ENCODE data around the gene PCBP2.
"Not testable (repeated sequence)": the region's sequence is repeated elsewhere in the genome, so short reads cannot be mapped to it uniquely, and the experiment has no call there.

Gene PCBP2

DNA sequence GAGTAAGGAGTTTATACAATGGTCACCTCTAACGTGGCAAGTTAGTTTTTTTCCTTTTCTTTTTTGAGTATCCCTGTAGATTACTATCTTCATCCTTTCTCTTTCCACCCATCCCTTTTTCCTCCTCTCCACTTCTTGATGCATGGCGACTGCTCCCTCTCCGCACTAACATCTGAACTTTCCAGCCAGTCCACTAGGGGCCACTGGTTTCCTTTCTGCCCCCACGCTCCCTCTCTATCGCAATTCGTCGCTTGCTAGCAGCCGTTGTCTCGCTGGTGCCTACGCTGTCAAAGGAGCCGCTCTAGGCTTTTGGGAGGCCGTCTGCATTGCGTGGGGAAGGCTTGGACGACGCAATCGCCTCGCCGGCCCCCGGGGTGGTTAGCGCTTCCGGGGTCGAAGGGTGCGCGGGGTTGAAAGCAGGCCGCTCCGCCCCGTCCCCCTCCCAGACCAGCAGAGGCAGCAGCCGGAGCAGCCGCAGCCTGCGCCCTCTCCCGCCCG is at the start of gene PCBP2:
TSS of gene PCBP2 (plus strand) at position 442 of the 498 bp plus-strand sequence. CDS start 2,699 bp downstream, outside the sequence.
- peak; percentile 96 for DNase-seq (ENCODE audit: low spot score)

- DNase-seq (ENCODE audit: low spot score), result not testable (repeated sequence)
These were observed 49.6 kb upstream of the PCBP2 start for GRCh38 chr12:53402351-53402750.

DNA sequence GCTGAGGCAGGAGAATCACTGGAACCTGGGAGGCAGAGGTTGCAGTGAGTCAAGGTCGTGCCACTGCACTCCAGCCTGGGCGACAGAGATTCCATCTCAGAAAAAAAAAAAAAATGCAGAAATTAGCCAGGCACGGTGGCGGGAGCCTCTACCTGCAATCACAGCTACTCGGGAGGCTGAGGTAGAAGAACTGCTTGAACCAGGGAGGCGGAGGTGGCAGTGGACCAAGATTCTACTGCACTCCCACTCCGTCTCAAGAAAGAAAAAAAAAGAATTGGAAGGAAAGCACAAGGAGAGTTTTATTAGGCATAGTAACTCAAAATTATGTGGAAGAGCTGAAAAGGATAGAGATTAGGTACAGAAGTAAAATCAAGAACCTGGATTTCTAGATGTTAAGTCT is 49.0 kb upstream of the PCBP2 start:
- no peak for DNase-seq (ENCODE audit: low spot score)

GRCh38 chr12:53410951-53411350 is 41.0 kb upstream of the PCBP2 start:
- no peak for DNase-seq (ENCODE audit: low spot score)

GRCh38 chr12:53413485-53414204 is 38.3 kb upstream of the PCBP2 start:
- no peak for DNase-seq (ENCODE audit: low spot score)

GRCh38 chr12:53414756-53415417 is 37.0 kb upstream of the PCBP2 start:
- no peak for DNase-seq (ENCODE audit: low spot score)

DNA sequence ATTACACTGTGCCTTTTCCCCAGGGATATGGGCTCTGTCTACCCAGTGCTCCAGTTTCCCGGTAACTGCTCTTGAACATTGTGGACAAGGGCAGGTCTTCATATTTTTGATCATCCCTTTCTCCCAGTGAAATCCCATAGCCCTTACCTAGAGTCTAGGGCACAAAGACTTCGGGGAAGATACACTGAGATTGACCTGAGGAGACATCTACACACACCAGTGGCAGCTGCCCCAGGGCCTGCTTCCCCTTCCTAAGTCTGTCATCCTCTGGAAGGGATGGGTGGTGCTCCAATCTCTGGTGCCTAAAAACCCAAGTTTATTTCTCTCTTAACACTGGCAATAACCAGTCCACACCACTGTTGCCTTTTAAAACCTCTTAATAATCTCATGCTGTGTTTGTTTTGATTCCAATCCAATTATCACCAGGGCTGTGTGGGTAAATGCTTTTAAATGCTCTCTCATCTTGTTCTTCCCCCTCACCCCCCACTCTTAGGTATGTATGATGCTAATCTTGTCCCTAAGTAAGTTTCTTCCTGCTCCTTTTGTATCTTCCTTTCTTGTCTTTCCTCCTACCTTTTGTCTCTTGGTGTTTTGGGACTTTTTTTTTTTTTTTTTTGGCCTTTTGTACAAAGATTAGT is 36.0 kb upstream of the PCBP2 start:
- not testable (repeated sequence) for DNase-seq (ENCODE audit: low spot score)

DNA sequence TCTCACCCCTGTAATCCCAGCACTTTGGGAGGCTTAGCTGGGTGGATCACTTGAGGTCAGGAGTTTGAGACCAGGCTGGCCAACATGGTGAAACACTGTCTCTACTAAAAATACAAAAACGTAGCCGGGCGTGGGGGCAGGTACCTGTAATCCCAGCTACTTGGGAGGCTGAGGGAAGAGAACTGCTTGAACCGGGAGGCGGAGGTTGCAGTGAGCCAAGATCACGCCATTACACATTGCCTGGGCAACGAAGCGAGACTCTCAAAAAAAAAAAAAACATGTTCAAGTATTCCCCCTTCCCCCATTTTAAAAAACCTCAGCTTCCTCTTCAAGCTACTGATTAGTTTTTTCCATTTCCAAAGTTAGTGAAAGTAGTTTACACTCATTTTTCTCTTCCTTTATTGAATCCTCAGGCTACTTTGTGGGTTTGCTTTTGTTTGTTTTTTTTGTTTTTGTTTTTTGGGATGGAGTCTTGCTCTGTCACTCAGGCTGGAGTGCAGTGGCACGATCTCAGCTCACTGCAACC is 34.5 kb upstream of the PCBP2 start:
- DNase-seq (ENCODE audit: low spot score), result not testable (repeated sequence)

DNA sequence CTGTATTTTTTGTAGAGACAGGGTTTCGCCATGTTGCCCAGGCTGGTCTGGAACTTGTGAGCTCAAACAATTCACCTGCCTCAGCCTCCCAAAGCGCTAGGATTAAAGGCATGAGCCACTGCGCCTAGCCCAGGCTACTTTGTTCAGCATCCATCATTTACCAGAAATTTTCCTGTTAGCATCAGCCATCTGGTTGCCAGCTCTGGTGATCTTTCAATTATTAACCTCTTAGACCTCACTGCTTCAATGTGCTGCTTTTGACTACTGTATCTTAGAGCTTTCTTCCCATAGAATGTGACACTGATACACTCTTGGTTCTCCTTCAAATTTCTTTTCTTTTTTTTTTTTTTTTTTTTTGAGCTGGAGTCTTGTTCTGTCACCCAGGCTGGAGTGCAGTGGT is 33.7 kb upstream of the PCBP2 start:
- no peak for DNase-seq (ENCODE audit: low spot score)

- no peak for DNase-seq (ENCODE audit: low spot score)
These were observed 32.1 kb upstream of the PCBP2 start for GRCh38 chr12:53419756-53420155.

GRCh38 chr12:53422247-53422646 is 29.7 kb upstream of the PCBP2 start:
- DNase-seq (ENCODE audit: low spot score), result not testable (repeated sequence)

DNA sequence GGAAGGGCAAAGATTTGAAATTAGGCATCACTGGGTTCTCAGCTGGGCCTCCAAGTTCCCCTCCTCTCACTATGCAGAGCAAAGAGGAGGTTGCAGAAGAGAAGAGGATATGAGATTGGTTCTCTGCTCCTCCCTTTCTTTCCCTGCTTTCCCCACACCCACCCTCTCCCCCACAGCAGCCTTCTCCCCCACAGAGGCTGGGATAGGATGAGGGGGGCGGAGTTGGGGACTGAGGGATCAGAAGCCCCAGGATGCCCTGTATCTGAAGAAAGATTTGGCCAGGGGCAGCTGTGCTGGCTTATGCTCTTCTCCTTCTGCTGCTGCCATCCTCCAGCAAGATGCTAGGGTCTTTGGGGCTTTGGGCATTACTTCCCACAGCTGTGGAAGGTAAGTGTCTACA is 28.3 kb upstream of the PCBP2 start, which contains the start of gene AMHR2:
TSS of gene AMHR2 (plus strand) at position 259 of the 400 bp plus-strand sequence. CDS start at position 339, 80 bp downstream.
- DNase-seq (ENCODE audit: low spot score), result no peak

DNA sequence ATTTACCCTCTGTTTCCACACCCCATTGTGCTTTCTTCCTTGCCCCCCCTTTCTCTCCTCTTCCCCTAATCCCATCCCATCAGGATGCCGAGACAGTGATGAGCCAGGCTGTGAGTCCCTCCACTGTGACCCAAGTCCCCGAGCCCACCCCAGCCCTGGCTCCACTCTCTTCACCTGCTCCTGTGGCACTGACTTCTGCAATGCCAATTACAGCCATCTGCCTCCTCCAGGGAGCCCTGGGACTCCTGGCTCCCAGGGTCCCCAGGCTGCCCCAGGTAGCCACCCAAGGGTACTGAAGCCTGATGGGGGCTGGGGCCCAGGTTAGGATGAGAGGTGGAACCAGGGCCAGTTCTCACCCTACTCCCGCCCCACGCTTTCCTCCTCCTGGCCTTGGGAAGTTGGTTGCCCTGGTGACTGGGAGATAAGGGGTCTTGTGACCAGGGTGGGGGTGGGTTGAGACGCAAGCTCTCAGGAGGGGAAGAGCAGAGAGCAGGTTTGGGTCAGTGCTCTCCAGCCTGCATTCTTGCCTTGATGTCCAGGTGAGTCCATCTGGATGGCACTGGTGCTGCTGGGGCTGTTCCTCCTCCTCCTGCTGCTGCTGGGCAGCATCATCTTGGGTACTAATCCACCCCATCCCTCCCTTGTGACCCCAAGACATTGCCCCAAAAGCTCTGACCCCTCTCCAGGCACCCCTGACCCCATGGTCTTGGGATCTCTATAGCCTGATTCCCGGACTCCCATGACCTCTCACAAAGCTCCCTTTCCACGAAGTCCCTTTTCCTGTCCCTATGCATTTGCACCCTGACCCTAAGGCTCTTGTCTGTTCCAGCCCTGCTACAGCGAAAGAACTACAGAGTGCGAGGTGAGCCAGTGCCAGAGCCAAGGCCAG is 27.0 kb upstream of the PCBP2 start:
- DNase-seq (ENCODE audit: low spot score), result no peak

- DNase-seq (ENCODE audit: low spot score), result no peak
These were observed 26.3 kb upstream of the PCBP2 start for GRCh38 chr12:53425515-53426150.

DNA sequence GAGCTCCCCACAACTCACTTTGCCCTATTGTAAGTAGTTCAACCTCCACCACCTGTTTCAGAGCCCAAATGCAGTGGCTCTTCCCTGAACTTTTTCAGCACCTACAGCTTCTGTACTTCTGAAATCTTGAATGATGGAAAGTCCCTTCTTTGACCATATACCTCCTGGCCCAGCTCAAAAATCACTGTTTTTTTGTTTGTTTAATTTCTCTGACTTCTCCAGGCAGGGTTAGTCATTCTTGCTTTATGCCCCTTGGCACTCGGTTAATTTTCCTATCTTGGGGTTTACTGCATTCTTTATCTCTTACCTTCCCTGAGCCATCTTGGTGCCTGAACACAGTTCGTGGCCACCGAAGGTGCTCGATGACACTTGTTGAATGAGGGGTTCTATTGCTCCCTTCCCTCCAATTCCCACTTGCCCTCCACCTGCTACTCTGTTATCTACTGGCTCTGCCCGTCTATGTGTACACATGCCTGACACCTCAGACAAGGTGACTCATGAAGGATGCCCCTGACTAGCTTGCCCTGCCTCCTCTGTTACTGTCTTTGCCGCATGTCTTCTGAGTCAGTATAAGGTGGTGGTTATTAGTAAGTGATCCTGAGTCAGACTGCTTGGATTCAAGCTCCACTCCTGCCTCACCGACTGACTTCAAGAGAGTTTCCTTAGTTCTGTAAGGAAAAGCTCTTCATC is 23.9 kb upstream of the PCBP2 start:
- DNase-seq (ENCODE audit: low spot score), result no peak

DNA sequence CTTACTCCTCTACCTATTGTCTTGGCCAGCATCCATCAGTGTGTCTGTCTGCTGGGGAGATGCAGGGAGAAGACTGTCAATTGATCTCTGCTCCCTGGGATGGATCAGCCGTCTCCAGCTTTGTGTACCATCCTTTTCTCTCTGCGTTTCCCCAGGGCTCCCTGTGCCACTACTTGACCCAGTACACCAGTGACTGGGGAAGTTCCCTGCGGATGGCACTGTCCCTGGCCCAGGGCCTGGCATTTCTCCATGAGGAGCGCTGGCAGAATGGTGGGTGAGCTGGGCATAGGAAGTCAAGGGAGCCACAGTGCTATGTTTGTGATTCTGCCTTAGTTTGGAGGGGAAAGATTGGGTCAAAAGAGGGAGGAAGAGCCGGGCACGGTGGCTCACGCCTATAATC is 23.2 kb upstream of the PCBP2 start:
- no peak for DNase-seq (ENCODE audit: low spot score)

- no peak for DNase-seq (ENCODE audit: low spot score)
These were observed 21.8 kb upstream of the PCBP2 start for GRCh38 chr12:53430116-53430515.

GRCh38 chr12:53431187-53431586 is 20.7 kb upstream of the PCBP2 start:
- no peak for DNase-seq (ENCODE audit: low spot score)

GRCh38 chr12:53435326-53435725 is 16.6 kb upstream of the PCBP2 start:
- DNase-seq (ENCODE audit: low spot score), result not testable (repeated sequence)

DNA sequence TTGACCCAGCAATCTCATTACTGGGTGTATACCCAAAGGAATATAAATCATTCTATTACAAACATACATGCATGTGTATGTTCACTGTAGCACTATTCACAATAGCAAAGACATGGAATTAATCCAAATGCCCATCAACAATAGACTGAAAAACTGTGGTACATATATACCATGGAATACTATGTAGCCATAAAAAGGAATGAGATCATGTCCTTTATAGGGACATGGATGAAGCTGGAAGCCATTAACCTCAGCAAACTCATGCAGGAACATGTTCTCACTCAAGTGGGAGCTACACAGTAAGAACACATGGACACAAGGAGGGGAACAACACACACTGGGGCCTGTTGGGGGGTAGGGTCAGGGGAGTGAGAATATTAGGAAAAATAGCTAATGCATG is 12.3 kb upstream of the PCBP2 start:
- not testable (repeated sequence) for DNase-seq (ENCODE audit: low spot score)

Data from HuH-7 (cell line).